ENCODE results near the gene GPA33. TPM values are rescaled to one million over a fixed set of nuclear protein-coding genes. Genes with fewer than 3 reads are reported as not detected.

The GPA33 gene
- total and polyA plus RNA-seq, 2 experiments from 2014 or later = 1.5 to 5.8 TPM

- Histone ChIP-seq H3K27ac (peak overlapping the region; percentile 39), H3K4me1 (ENCODE audit: insufficient read depth) (peaks cover 9% of the 10 kb centered on the region), H3K9me3 (ENCODE audit: low read depth) (no peaks in the 10 kb centered on the region), H3K27me3 (no peaks in the 10 kb centered on the region), H3K36me3 (replicated peaks; ENCODE audit: insufficient read depth, low read depth) (no peaks in the 10 kb centered on the region), H3K79me2 (no peaks in the 10 kb centered on the region), H3K4me3 (no peak overlapping the region), H3K4me2 (peak overlapping the region; percentile 40), H2AFZ (no peak overlapping the region), H4K20me1 (ENCODE audit: insufficient read depth, poor library complexity, severe bottlenecking) (no peaks in the 10 kb centered on the region), H3K9me2 (replicated peaks; ENCODE audit: insufficient read depth) (no peaks in the 10 kb centered on the region)
- no peak for DNase-seq (ENCODE audit: low spot score)
- TF ChIP-seq EZH2phosphoT487 (IDR thresholded peaks at IDR 0.05; ENCODE audit: low read depth, severe bottlenecking, unreplicated experiment) (no peak), EZH2 (IDR thresholded peaks at IDR 0.05; ENCODE audit: borderline replicate concordance) (no peak), CTCF (IDR thresholded peaks at IDR 0.05; ENCODE audit: poor library complexity) (no peak)
- WGBS (ENCODE audit: low lambda C conversion rate, missing lambda C conversion rate) = 32% methylated on average over 6 of the region's 6 CpGs
Observed at GRCh38 chr1:167137332-167137781, 47.2 kb upstream of the GPA33 start.

GRCh38 chr1:167136806-167137205 lies 46.6 kb upstream of the GPA33 start:
- Histone ChIP-seq H3K4me1 (ENCODE audit: insufficient read depth) (peaks cover 9% of the 10 kb centered on the region), H3K4me2 (peak overlapping the region; percentile 40), H3K27me3 (no peaks in the 10 kb centered on the region), H3K9me3 (ENCODE audit: low read depth) (no peaks in the 10 kb centered on the region), H2AFZ (no peak overlapping the region), H3K27ac (peak overlapping the region; percentile 39), H3K9me2 (replicated peaks; ENCODE audit: insufficient read depth) (no peaks in the 10 kb centered on the region), H3K79me2 (no peaks in the 10 kb centered on the region), H3K36me3 (replicated peaks; ENCODE audit: insufficient read depth, low read depth) (no peaks in the 10 kb centered on the region), H4K20me1 (ENCODE audit: insufficient read depth, poor library complexity, severe bottlenecking) (no peaks in the 10 kb centered on the region), H3K4me3 (no peak overlapping the region)
- 78% methylated on average over 2 of the region's 2 CpGs for WGBS (ENCODE audit: low lambda C conversion rate, missing lambda C conversion rate)
- no peak for TF ChIP-seq EZH2 (IDR thresholded peaks at IDR 0.05; ENCODE audit: borderline replicate concordance)
- TF ChIP-seq EZH2phosphoT487 (IDR thresholded peaks at IDR 0.05; ENCODE audit: low read depth, severe bottlenecking, unreplicated experiment) = no peak
- TF ChIP-seq CTCF (IDR thresholded peaks at IDR 0.05; ENCODE audit: poor library complexity) = no peak
- DNase-seq (ENCODE audit: low spot score) = no peak

- 32% methylated on average over 2 of the region's 2 CpGs for WGBS (ENCODE audit: low lambda C conversion rate, missing lambda C conversion rate)
- no peaks in the 10 kb centered on the region for H3K36me3 ChIP-seq (replicated peaks; ENCODE audit: insufficient read depth, low read depth)
- H3K4me2 ChIP-seq = peak overlapping the region; percentile 27
- no peaks in the 10 kb centered on the region for H3K27me3 ChIP-seq
- H3K27ac ChIP-seq = peak overlapping the region; percentile 44
- peak; percentile 36 for DNase-seq (ENCODE audit: low spot score)
- no peaks in the 10 kb centered on the region for H4K20me1 ChIP-seq (ENCODE audit: insufficient read depth, poor library complexity, severe bottlenecking)
- TF ChIP-seq EZH2 (IDR thresholded peaks at IDR 0.05; ENCODE audit: borderline replicate concordance) = no peak
- no peak for TF ChIP-seq EZH2phosphoT487 (IDR thresholded peaks at IDR 0.05; ENCODE audit: low read depth, severe bottlenecking, unreplicated experiment)
- TF ChIP-seq CTCF (IDR thresholded peaks at IDR 0.05; ENCODE audit: poor library complexity) = no peak
- H3K9me3 ChIP-seq (ENCODE audit: low read depth) = no peaks in the 10 kb centered on the region
- peaks cover 9% of the 10 kb centered on the region for H3K4me1 ChIP-seq (ENCODE audit: insufficient read depth)
- H3K9me2 ChIP-seq (replicated peaks; ENCODE audit: insufficient read depth) = no peaks in the 10 kb centered on the region
- H2AFZ ChIP-seq = no peak overlapping the region
- no peaks in the 10 kb centered on the region for H3K79me2 ChIP-seq
- no peak overlapping the region for H3K4me3 ChIP-seq
Observed at GRCh38 chr1:167136191-167136614, 46.0 kb upstream of the GPA33 start.
